Measurements from ENCODE around the gene STAM2. TPM values are rescaled to one million over a fixed set of nuclear protein-coding genes. Genes with fewer than 3 reads are reported as not detected.

The STAM2 gene
- total and polyA plus RNA-seq, 2 of the 13 experiments (the other 11 are each of a cell fraction or from before 2014, with no cell fraction given) = 14.7 to 24.1 TPM

- H4K20me1 ChIP-seq (ENCODE audit: insufficient read depth, low read length) = no peaks in the 10 kb centered on the region; the same call in 1 of the 2 replicates
- no peak overlapping the region for H3K27ac ChIP-seq (ENCODE audit: extremely low read length, insufficient read depth, low read length)
- CTCF ChIA-PET (ENCODE audit: low intra/inter-chr PET ratio, low total read pairs) = no interaction called here
- H3K79me2 ChIP-seq (ENCODE audit: insufficient read depth, low read length) = no peaks in the 10 kb centered on the region
- BruUV-seq (replicated peaks) = no TSS peak
- in situ Hi-C loops (cut with HindIII; ENCODE audit: extremely low pct_ligation_motif_present, low pct_unique_long_range_greater_than_20kb) = no loop called here
- no peak for DNase-seq (ENCODE audit: low spot score)
- no peaks in the 10 kb centered on the region for H3K9me3 ChIP-seq (ENCODE audit: low read length)
- H3K27me3 ChIP-seq (ENCODE audit: control insufficient read depth in 1 of 2, insufficient read depth in 2 of 2, low read length in 2 of 2) = peaks cover 0 to 2% of the 10 kb centered on the region in 2 experiments; a peak in 1 of 5 replicates
- 75% methylated on average over 3 of the region's 3 CpGs for WGBS (ENCODE audit: low lambda C conversion rate)
- no peak for TF ChIP-seq YY1 (IDR thresholded peaks at IDR 0.05; ENCODE audit: insufficient read depth, insufficient replicate concordance, low read depth, low read length)
- no peak for TF ChIP-seq HNF4A (CRISPR knock-in tag; IDR thresholded peaks at IDR 0.05)
- TF ChIP-seq RFX3 (CRISPR knock-in tag; IDR thresholded peaks at IDR 0.05) = no peak
- TF ChIP-seq JUND (CRISPR knock-in tag; IDR thresholded peaks at IDR 0.05) = no peak
- no peak for TF ChIP-seq U2AF2 (IDR thresholded peaks at IDR 0.05; ENCODE audit: low read depth, low read length)
- TF ChIP-seq ZNF652 (CRISPR knock-in tag; IDR thresholded peaks at IDR 0.05; ENCODE audit: borderline replicate concordance, low read depth) = no peak
- TF ChIP-seq ZNF709 (CRISPR knock-in tag; IDR thresholded peaks at IDR 0.05) = no peak
- TF ChIP-seq MBD4 (IDR thresholded peaks at IDR 0.05; ENCODE audit: borderline replicate concordance, low read length) = no peak
- no peak for TF ChIP-seq ZNF552 (CRISPR knock-in tag; IDR thresholded peaks at IDR 0.05; ENCODE audit: borderline replicate concordance)
- no peak for TF ChIP-seq ZNF350 (CRISPR knock-in tag; IDR thresholded peaks at IDR 0.05; ENCODE audit: borderline replicate concordance, low read depth)
- no peak overlapping the region for H3K9ac ChIP-seq (ENCODE audit: insufficient read depth, low read depth, low read length)
- intact Hi-C loops (cut with micrococcal nuclease; ENCODE audit: unreplicated experiment) = no loop called here
- no peaks in the 10 kb centered on the region for H3K36me3 ChIP-seq (replicated peaks in 1 of 2; ENCODE audit: control insufficient read depth in 1 of 2, insufficient read depth in 2 of 2, low read length in 2 of 2)
- no peak overlapping the region for H2AFZ ChIP-seq (ENCODE audit: low read length)
- ATAC-seq = no peak
- peaks cover 30% of the 10 kb centered on the region; the same call in 1 of the 2 replicates for H3K4me1 ChIP-seq (ENCODE audit: insufficient read depth, low read length)
- no peak overlapping the region for H3K4me2 ChIP-seq (ENCODE audit: low read depth, low read length)
- no peak overlapping the region for H3K4me3 ChIP-seq (replicated peaks in 1 of 3; ENCODE audit: insufficient read depth in 1 of 3, low read depth in 2 of 3, low read length in 3 of 3)
- POLR2A ChIA-PET = no interaction called here
- no peak for FAIRE-seq
These were observed 10.7 kb upstream of the STAM2 start for GRCh38 chr2:152186262-152186661.
